ENCODE results near the gene LGSN. TPM values are rescaled to one million over a fixed set of nuclear protein-coding genes. Genes with fewer than 3 reads are reported as not detected.
"Not testable (repeated sequence)": the region's sequence is repeated elsewhere in the genome, so short reads cannot be mapped to it uniquely, and the experiment has no call there.

Gene LGSN
- total RNA-seq, 4 donors from 2014 or later: 0.30 TPM; not detected in 3

DNA sequence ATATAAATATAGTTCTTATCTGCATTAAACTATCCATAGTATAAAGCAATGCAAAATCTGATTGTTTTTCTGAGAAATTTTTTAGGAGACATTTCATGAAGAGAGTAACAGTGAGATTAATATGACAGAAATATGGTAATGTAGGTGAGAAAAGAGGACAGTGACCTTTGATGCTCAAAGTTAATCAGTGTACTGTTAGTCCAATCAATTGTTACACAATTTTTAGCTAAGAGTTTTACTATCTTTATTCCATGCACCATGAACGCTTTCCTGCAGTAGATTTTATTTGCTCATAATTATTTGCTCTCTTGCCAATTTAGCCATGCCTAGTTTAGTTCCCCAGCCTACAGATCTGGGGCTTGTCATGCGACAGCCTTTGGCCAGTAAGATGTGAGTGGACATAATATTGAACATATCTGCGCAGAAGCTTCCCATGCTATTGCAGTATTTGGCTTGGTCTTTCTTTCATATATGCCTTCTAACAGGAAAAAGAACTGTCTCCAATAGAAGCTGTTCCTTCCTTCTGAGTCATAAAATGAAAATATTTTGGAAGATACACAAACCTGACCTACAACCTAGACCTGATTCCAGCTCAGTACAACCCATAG lies 69.8 kb downstream of the LGSN start:
- no peak overlapping the region for H3K27ac ChIP-seq
- no peak for DNase-seq (ENCODE audit: low spot score in 2 of 2)
- H3K4me1 ChIP-seq: no peaks in the 10 kb centered on the region
- H3K9me3 ChIP-seq: no peaks in the 10 kb centered on the region
- TF ChIP-seq POLR2A (IDR thresholded peaks at IDR 0.05) (no peak), POLR2AphosphoS5 (IDR thresholded peaks at IDR 0.05) (no peak)
- no peaks in the 10 kb centered on the region for H3K27me3 ChIP-seq
- WGBS: 89% methylated on average over 3 of the region's 3 CpGs
- H3K4me3 ChIP-seq: no peak overlapping the region
- H3K36me3 ChIP-seq: no peaks in the 10 kb centered on the region

DNA sequence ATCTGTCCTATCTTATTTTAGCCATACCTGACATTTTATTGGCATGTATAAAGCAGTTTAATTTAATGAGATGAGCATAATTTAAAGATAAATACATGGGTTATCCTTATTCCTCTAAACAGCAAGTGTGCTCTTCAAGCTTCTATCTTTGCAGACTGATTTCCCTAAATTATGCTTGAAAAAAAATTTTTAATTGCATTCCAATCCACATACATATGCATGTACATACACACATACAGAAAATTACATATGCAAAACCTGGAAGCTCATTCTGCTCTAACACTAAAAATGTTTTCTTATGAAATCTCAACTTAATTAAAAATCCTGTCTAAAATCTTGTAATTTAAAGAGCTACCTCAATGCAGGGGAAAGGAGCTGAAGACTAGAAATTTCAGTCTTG lies 73.2 kb downstream of the LGSN start:
- Histone ChIP-seq H3K27ac (no peak overlapping the region), H3K36me3 (no peaks in the 10 kb centered on the region), H3K4me1 (no peaks in the 10 kb centered on the region), H3K4me3 (no peak overlapping the region), H3K27me3 (no peaks in the 10 kb centered on the region), H3K9me3 (no peaks in the 10 kb centered on the region)
- TF ChIP-seq EP300 (IDR thresholded peaks at IDR 0.05) (no peak), POLR2A (IDR thresholded peaks at IDR 0.05) (no peak), POLR2AphosphoS5 (IDR thresholded peaks at IDR 0.05) (no peak)
- TF ChIP-seq, protein P1, sequence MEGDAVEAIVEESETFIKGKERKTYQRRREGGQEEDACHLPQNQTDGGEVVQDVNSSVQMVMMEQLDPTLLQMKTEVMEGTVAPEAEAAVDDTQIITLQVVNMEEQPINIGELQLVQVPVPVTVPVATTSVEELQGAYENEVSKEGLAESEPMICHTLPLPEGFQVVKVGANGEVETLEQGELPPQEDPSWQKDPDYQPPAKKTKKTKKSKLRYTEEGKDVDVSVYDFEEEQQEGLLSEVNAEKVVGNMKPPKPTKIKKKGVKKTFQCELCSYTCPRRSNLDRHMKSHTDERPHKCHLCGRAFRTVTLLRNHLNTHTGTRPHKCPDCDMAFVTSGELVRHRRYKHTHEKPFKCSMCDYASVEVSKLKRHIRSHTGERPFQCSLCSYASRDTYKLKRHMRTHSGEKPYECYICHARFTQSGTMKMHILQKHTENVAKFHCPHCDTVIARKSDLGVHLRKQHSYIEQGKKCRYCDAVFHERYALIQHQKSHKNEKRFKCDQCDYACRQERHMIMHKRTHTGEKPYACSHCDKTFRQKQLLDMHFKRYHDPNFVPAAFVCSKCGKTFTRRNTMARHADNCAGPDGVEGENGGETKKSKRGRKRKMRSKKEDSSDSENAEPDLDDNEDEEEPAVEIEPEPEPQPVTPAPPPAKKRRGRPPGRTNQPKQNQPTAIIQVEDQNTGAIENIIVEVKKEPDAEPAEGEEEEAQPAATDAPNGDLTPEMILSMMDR (IDR thresholded peaks at IDR 0.05): no peak
- no peak for DNase-seq (ENCODE audit: low spot score in 2 of 2)

DNA sequence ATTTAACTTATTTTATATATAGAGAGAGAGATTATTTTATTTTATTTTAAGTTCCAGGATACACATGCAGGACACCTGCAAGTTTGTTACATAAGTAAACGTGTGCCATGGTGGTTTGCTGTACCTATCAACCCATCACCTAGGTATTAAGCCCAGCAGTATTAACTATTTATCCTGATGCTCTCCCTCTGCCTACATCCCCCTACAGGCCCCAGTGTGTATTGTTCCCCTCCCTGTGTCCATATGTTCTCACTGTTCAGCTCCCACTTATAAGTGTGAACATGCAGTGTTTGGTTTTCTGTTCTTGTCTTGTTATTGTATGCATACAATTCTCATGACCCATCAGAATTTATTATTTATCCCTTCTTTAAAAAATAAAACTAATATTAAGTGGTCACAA lies 73.9 kb downstream of the LGSN start:
- no peaks in the 10 kb centered on the region for H3K9me3 ChIP-seq
- WGBS: 84% methylated on average over 1 of the region's 1 CpG

DNA sequence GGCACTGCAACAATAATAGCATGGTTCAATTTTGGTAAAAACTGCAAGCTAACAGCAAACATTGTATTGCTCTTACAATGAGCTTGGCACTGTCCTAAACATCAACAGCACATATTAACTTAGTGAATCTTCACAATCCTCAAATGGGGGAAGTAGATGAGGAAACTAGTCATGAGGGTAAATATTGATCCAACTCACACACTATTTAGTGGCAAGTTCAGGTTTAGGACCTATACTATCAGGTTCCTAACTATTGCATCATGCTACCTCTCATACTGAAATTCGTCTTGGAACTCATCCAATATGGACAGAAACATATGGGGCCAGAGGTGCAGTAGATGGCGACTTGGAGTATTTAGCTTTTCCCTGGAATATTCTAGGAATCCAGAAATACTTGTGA lies 74.4 kb downstream of the LGSN start:
- Histone ChIP-seq H3K9me3 (no peaks in the 10 kb centered on the region), H3K36me3 (no peaks in the 10 kb centered on the region), H3K27ac (no peak overlapping the region), H3K4me3 (no peak overlapping the region), H3K4me1 (no peaks in the 10 kb centered on the region), H3K27me3 (no peaks in the 10 kb centered on the region)
- 48% methylated on average over 2 of the region's 2 CpGs for WGBS
- TF ChIP-seq POLR2AphosphoS5 (IDR thresholded peaks at IDR 0.05) (no peak), POLR2A (IDR thresholded peaks at IDR 0.05) (no peak), EP300 (IDR thresholded peaks at IDR 0.05) (no peak)
- TF ChIP-seq, protein P1 (IDR thresholded peaks at IDR 0.05): no peak
- no peak for DNase-seq (ENCODE audit: low spot score in 2 of 2)

More for the DNA sequence above, 73.9 kb downstream of the LGSN start:
- Histone ChIP-seq H3K4me1 (no peaks in the 10 kb centered on the region), H3K27ac (no peak overlapping the region), H3K4me3 (no peak overlapping the region), H3K27me3 (no peaks in the 10 kb centered on the region), H3K36me3 (no peaks in the 10 kb centered on the region)
- TF ChIP-seq POLR2A (IDR thresholded peaks at IDR 0.05): no peak
- TF ChIP-seq EP300 (IDR thresholded peaks at IDR 0.05): no peak
- TF ChIP-seq POLR2AphosphoS5 (IDR thresholded peaks at IDR 0.05): no peak
- TF ChIP-seq, protein P1 (IDR thresholded peaks at IDR 0.05): no peak
- DNase-seq (ENCODE audit: low spot score in 2 of 2): no peak

GRCh38 chr6:63236398-63236817 lies 83.4 kb downstream of the LGSN start:
- Histone ChIP-seq H3K27ac (no peak overlapping the region), H3K4me1 (no peaks in the 10 kb centered on the region), H3K27me3 (no peaks in the 10 kb centered on the region), H3K9me3 (no peaks in the 10 kb centered on the region), H3K4me3 (no peak overlapping the region), H3K36me3 (no peaks in the 10 kb centered on the region)
- TF ChIP-seq POLR2AphosphoS5 (IDR thresholded peaks at IDR 0.05): no peak
- no peak for TF ChIP-seq POLR2A (IDR thresholded peaks at IDR 0.05)
- TF ChIP-seq, protein P1 (IDR thresholded peaks at IDR 0.05): no peak
- WGBS: 65% methylated on average over 3 of the region's 3 CpGs
- DNase-seq (ENCODE audit: low spot score in 2 of 2): no peak

- 33% methylated on average over 3 of the region's 12 CpGs for WGBS
- not testable (repeated sequence) for DNase-seq (ENCODE audit: low spot score in 2 of 2); H3K27me3 ChIP-seq; H3K4me1 ChIP-seq; H3K27ac ChIP-seq; H3K4me3 ChIP-seq; H3K36me3 ChIP-seq; H3K9me3 ChIP-seq
Measured at GRCh38 chr6:63230511-63230910, 89.3 kb downstream of the LGSN start.

DNA sequence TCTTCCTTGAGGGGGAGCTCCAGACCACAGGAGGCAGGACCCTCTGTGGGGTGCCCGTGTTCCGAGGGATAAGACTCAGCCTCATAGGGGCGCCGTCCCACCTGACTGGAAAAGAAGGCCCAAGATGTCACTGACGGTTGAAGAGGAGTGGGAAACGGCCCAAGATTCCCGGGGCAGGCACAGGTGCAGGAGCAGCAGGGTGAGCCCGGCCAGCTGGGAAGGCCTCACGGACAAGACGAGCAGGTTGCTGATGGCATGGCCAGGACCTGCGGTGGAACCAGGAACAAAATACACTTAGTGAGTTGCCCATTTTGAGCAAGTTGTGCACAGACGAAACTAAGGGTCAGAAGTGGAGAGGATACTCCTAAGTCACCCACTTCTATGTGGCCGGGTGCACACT lies 89.8 kb downstream of the LGSN start:
- 92% methylated on average over 12 of the region's 13 CpGs for WGBS

GRCh38 chr6:63227928-63228894 lies 91.6 kb downstream of the LGSN start:
- 78% methylated on average over 15 of the region's 32 CpGs for WGBS
- not testable (repeated sequence) for H3K27me3 ChIP-seq; H3K9me3 ChIP-seq; H3K4me3 ChIP-seq; H3K36me3 ChIP-seq; H3K4me1 ChIP-seq; DNase-seq (ENCODE audit: low spot score in 2 of 2); H3K27ac ChIP-seq

More for the DNA sequence above, 89.8 kb downstream of the LGSN start:
- H3K4me1 ChIP-seq; H3K4me3 ChIP-seq; H3K27ac ChIP-seq; DNase-seq (ENCODE audit: low spot score in 2 of 2); H3K36me3 ChIP-seq; H3K9me3 ChIP-seq; H3K27me3 ChIP-seq: not testable (repeated sequence)

GRCh38 chr6:63225987-63226386 lies 93.8 kb downstream of the LGSN start:
- not testable (repeated sequence) for H3K4me1 ChIP-seq; H3K4me3 ChIP-seq; H3K27ac ChIP-seq; H3K36me3 ChIP-seq; H3K27me3 ChIP-seq; DNase-seq (ENCODE audit: low spot score in 2 of 2); H3K9me3 ChIP-seq
- 52% methylated on average over 4 of the region's 4 CpGs for WGBS
